Fibroblast of lung (primary cell): Measurements from ENCODE around the gene BMP7. TPM values are rescaled to one million over a fixed set of nuclear protein-coding genes. Genes with fewer than 3 reads are reported as not detected.
A peak's percentile ranks its signal among the peaks of the same experiment; 100 is the strongest.
"Not testable (repeated sequence)": the region's sequence is repeated elsewhere in the genome, so short reads cannot be mapped to it uniquely, and the experiment has no call there.

Source experiments
- DNase-seq, 2 donors: peaks; one replicate each; pipeline versions ENCODE4 v3.0.0 to v3.0.0-alpha.2; 2010; ENCODE audit warnings: low read depth in 2 of 2
- H2AFZ ChIP-seq: 2 replicates; pipeline ENCODE4 v1.5.1; 2012; ENCODE audit warnings: low read length, control low read depth, inconsistent platforms
- H3K27ac ChIP-seq: 2 replicates; pipeline ENCODE4 v1.5.1; 2011; ENCODE audit warnings: low read length, control low read depth; ENCODE audit not compliant: insufficient read depth
- H3K27me3 ChIP-seq: 2 replicates; pipeline ENCODE4 v1.5.1; 2011; ENCODE audit warnings: mild to moderate bottlenecking, low read length; ENCODE audit not compliant: control insufficient read depth, insufficient read depth
- H3K36me3 ChIP-seq: 2 replicates; pipeline ENCODE4 v1.5.1; 2011; ENCODE audit warnings: low read length; ENCODE audit not compliant: control insufficient read depth, insufficient read depth
- H3K4me1 ChIP-seq: 2 replicates; pipeline ENCODE4 v1.5.1; 2011; ENCODE audit warnings: low read length; ENCODE audit not compliant: control insufficient read depth, insufficient read depth; ENCODE audit errors: extremely low read depth
- H3K4me2 ChIP-seq: 2 replicates; pipeline ENCODE4 v1.5.1; 2011; ENCODE audit warnings: low read length, control low read depth; ENCODE audit not compliant: insufficient read depth; ENCODE audit errors: extremely low read depth
- H3K4me3 ChIP-seq, 4 experiments: fragments of 200-600 bp in 1 of 4; sonication (generic) in 1 of 4; replicated peaks in 1 of 4; 2 replicates each; pipeline ENCODE4 v1.5.1; 2011 to 2016; ENCODE audit warnings: low read length in 4 of 4, low read depth in 3 of 4, mild to moderate bottlenecking in 3 of 4, control low read depth in 2 of 4, inconsistent platforms in 1 of 4, mixed read lengths in 1 of 4; ENCODE audit not compliant: insufficient read depth in 1 of 4; ENCODE audit errors: control extremely low read depth in 1 of 4
- H3K79me2 ChIP-seq: 2 replicates; pipeline ENCODE4 v1.5.1; 2012; ENCODE audit warnings: mild to moderate bottlenecking, low read length, inconsistent platforms; ENCODE audit not compliant: control insufficient read depth, insufficient read depth
- H3K9ac ChIP-seq: 2 replicates; pipeline ENCODE4 v1.5.1; 2011; ENCODE audit warnings: mild to moderate bottlenecking, low read length, control low read depth; ENCODE audit not compliant: insufficient read depth
- H3K9me3 ChIP-seq: 2 replicates; pipeline ENCODE4 v1.5.1; 2012; ENCODE audit warnings: low read depth, low read length; ENCODE audit not compliant: control insufficient read depth, insufficient read depth
- H4K20me1 ChIP-seq: 2 replicates; pipeline ENCODE4 v1.5.1; 2011; ENCODE audit warnings: low read length; ENCODE audit not compliant: control insufficient read depth, insufficient read depth; ENCODE audit errors: extremely low read depth
- EZH2 ChIP-seq: IDR thresholded peaks from 2 replicates; pipeline ENCODE4 v1.5.1; 2012; ENCODE audit warnings: low read length, control low read depth, mild to moderate bottlenecking; ENCODE audit errors: missing control alignments
- polyA plus RNA-seq, 2 donors: library from polyadenylated mRNA; depleted of rRNA in 1 of 2; stranded (reverse) in 1 of 2; unstranded in 1 of 2; fragments of >200 nt; gene quantifications; 2 replicates each; pipeline ENCODE4 v1.2.1, GENCODE V29; 2011 to 2012; ENCODE audit warnings: missing spikeins in 1 of 2
- total RNA-seq: library from RNA; depleted of rRNA; stranded (reverse); fragments of >200 nt; gene quantifications from 2 replicates; pipeline ENCODE4 v1.2.1, GENCODE V29; 2014
- TF ChIP-seq, protein P1 (sequence below), 2 donors: IDR thresholded peaks in 1 of 2; conservative IDR thresholded peaks in 1 of 2; 1 replicate in 1 of 2; 2 replicates in 1 of 2; pipeline ENCODE4 v1.5.1; 2011 to 2012; ENCODE audit warnings: low read length in 2 of 2, control low read depth in 1 of 2, inconsistent platforms in 1 of 2, low read depth in 1 of 2, mild to moderate bottlenecking in 1 of 2

Gene BMP7
- total and polyA plus RNA-seq, 2 donors (not counting 1 experiment from before 2014, with no cell fraction given), result not detected

DNA sequence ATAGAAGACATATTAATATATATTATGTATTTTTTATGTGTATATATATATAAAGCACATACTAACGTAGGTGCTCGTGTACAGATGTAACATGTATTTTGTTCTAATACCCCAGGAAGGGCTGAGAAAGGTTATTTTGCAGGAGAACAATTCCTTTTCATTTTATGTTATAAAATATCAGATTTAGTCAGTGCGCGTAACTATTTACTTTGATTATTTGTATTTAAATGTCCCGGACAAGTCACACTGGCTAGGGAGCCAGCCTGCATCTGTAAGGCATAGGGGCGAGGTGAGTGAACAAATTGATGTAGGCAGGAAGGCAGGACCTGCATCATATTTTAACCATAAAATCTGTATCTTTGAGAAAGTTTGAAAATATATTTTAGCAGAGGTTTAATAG is 74.1 kb downstream of the BMP7 start:
- Histone ChIP-seq H3K4me2 (no peak overlapping the region), H3K4me1 (no peaks in the 10 kb centered on the region), H3K27ac (no peak overlapping the region), H3K27me3 (no peaks in the 10 kb centered on the region), H3K36me3 (no peaks in the 10 kb centered on the region), H3K9me3 (no peaks in the 10 kb centered on the region), H3K79me2 (no peaks in the 10 kb centered on the region), H3K4me3 (no peak overlapping the region), H2AFZ (no peak overlapping the region), H3K9ac (no peak overlapping the region), H4K20me1 (no peaks in the 10 kb centered on the region)
- TF ChIP-seq EZH2, result no peak
- TF ChIP-seq, protein P1, sequence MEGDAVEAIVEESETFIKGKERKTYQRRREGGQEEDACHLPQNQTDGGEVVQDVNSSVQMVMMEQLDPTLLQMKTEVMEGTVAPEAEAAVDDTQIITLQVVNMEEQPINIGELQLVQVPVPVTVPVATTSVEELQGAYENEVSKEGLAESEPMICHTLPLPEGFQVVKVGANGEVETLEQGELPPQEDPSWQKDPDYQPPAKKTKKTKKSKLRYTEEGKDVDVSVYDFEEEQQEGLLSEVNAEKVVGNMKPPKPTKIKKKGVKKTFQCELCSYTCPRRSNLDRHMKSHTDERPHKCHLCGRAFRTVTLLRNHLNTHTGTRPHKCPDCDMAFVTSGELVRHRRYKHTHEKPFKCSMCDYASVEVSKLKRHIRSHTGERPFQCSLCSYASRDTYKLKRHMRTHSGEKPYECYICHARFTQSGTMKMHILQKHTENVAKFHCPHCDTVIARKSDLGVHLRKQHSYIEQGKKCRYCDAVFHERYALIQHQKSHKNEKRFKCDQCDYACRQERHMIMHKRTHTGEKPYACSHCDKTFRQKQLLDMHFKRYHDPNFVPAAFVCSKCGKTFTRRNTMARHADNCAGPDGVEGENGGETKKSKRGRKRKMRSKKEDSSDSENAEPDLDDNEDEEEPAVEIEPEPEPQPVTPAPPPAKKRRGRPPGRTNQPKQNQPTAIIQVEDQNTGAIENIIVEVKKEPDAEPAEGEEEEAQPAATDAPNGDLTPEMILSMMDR (conservative IDR thresholded peaks at IDR 0.05 in 1 of 2, IDR thresholded peaks at IDR 0.05 in 1 of 2; ENCODE audit: low read depth in 1 of 2, low read length in 2 of 2), result no peak
- no peak for DNase-seq

DNA sequence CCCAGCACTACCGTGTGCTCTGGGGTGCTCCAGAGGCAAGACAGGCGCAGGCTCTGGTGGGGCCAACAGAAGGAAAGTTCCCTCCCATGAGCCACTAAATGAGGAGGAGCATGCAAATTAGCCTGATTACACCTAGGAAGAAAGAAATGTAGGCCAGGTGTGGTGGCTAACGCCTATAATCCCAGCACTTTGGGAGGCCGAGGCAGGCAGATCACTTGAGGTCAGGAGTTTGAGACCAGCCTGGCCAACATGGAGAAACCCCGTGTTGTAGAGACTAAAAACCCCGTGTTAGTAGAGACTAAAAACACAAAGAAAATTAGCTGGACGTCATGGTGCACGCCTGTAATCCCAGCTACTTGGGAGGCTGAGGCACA is 75.2 kb downstream of the BMP7 start:
- not testable (repeated sequence) for H3K27ac ChIP-seq, DNase-seq, H3K4me3 ChIP-seq, H3K9me3 ChIP-seq, H4K20me1 ChIP-seq, H3K79me2 ChIP-seq, H2AFZ ChIP-seq, H3K4me1 ChIP-seq, H3K9ac ChIP-seq, H3K36me3 ChIP-seq, H3K4me2 ChIP-seq, H3K27me3 ChIP-seq

DNA sequence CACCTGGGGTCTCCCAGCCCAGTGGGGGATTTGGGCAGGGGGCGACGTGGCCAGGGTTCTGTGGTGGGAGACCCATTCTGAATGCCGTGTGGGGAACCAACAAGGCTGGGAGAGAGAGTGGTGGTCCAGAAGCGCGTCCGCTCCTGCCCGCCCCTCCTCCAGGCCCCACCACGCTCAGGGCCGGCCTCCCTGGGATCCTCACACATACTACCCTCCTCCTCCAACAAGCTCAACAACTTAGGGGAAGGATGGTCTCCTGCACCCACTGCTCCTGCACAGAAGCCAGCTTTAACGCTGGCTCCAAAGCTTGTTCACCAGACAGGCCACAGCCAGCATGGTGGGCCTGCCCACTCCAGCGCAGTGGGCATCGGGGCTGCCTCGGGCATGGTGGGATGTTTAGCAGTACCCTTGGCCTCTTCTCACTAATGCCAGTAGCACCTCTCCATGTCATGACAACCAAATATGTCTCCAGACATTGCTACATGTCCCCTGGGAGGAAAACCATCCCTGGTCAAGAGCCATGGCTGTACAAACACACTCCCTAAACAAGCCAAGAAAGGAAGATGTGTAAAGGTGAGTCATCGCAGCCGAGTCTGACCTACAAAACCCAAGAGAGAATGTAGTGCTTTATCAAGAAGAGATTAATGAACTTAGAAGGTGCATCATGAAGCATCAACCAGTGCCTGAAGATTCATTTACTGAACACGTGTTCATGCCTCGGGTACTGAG is 75.7 kb downstream of the BMP7 start:
- H3K9me3 ChIP-seq, result no peaks in the 10 kb centered on the region
- TF ChIP-seq, protein P1 (conservative IDR thresholded peaks at IDR 0.05 in 1 of 2, IDR thresholded peaks at IDR 0.05 in 1 of 2; ENCODE audit: low read depth in 1 of 2, low read length in 2 of 2), result no peak
- TF ChIP-seq EZH2, result no peak
- no peak overlapping the region for H3K4me3 ChIP-seq
- H3K4me1 ChIP-seq, result no peaks in the 10 kb centered on the region
- no peak overlapping the region for H3K9ac ChIP-seq
- H3K27me3 ChIP-seq, result no peaks in the 10 kb centered on the region
- H3K36me3 ChIP-seq, result no peaks in the 10 kb centered on the region
- H2AFZ ChIP-seq, result no peak overlapping the region
- H3K27ac ChIP-seq, result no peak overlapping the region
- H3K79me2 ChIP-seq, result no peaks in the 10 kb centered on the region
- no peaks in the 10 kb centered on the region for H4K20me1 ChIP-seq
- peak in 1 of 2 donors; percentile 43 for DNase-seq
- H3K4me2 ChIP-seq, result no peak overlapping the region
